Measurements from ENCODE around the gene USP17L26.
"Not testable (repeated sequence)": the region's sequence is repeated elsewhere in the genome, so short reads cannot be mapped to it uniquely, and the experiment has no call there.

USP17L26 gene

GRCh38 chr4:9334358-9334757, at the start of gene USP17L26:
USP17L26 (plus strand) TSS chr4:9334658; CDS start chr4:9334658, 0 bp downstream.
- not testable (repeated sequence) for DNase-seq

GRCh38 chr4:9324191-9324590, 10.3 kb upstream of the USP17L26 start:
- not testable (repeated sequence) for DNase-seq

GRCh38 chr4:9324865-9325264, 9.6 kb upstream of the USP17L26 start, which contains the start of gene USP17L24:
USP17L24 (plus strand) TSS chr4:9325165; CDS start chr4:9325165, 0 bp downstream.
- DNase-seq: not testable (repeated sequence)

- DNase-seq: not testable (repeated sequence)
Observed at GRCh38 chr4:9329611-9330010, 4.8 kb upstream of the USP17L26 start, which contains the start of gene USP17L25. USP17L25 (plus strand) TSS chr4:9329911; CDS start chr4:9329911, 0 bp downstream.

GRCh38 chr4:9339103-9339502, 4.6 kb downstream of the USP17L26 start, which contains the start of gene USP17L5:
USP17L5 (plus strand) TSS chr4:9339403; CDS start chr4:9339403, 0 bp downstream.
- not testable (repeated sequence) for DNase-seq

- DNase-seq: not testable (repeated sequence)
Observed at GRCh38 chr4:9343848-9344247, 9.4 kb downstream of the USP17L26 start, which contains the start of gene USP17L27. USP17L27 (plus strand) TSS chr4:9344148; CDS start chr4:9344148, 0 bp downstream.

- DNase-seq: not testable (repeated sequence)
Observed at GRCh38 chr4:9348593-9348992, 14.1 kb downstream of the USP17L26 start, which contains the start of gene USP17L28. USP17L28 (plus strand) TSS chr4:9348893; CDS start chr4:9348893, 0 bp downstream.

- not testable (repeated sequence) for DNase-seq
Observed at GRCh38 chr4:9350866-9351265, 16.4 kb downstream of the USP17L26 start.

- DNase-seq: not testable (repeated sequence)
Observed at GRCh38 chr4:9353338-9353737, 18.9 kb downstream of the USP17L26 start, which contains the start of gene USP17L29. USP17L29 (plus strand) TSS chr4:9353638; CDS start chr4:9353638, 0 bp downstream.

GRCh38 chr4:9362829-9363228, 28.4 kb downstream of the USP17L26 start, which contains the start of gene USP17L30:
USP17L30 (plus strand) TSS chr4:9363129; CDS start chr4:9363129, 0 bp downstream.
- DNase-seq: not testable (repeated sequence)

- not testable (repeated sequence) for DNase-seq
Observed at GRCh38 chr4:9379881-9380280, 45.4 kb downstream of the USP17L26 start.

GRCh38 chr4:9381012-9381534, 46.6 kb downstream of the USP17L26 start:
- DNase-seq: not testable (repeated sequence)

GRCh38 chr4:9384126-9384525, 49.7 kb downstream of the USP17L26 start:
- DNase-seq: no peak
